HAP-1 (cell line): Measurements from ENCODE around the gene M1AP.
"Not testable (repeated sequence)": the region's sequence is repeated elsewhere in the genome, so short reads cannot be mapped to it uniquely, and the experiment has no call there.

Experiments used
- DNase-seq, 2 experiments: peaks; one replicate each; pipeline ENCODE4 v3.0.0-alpha.2; 2016 to 2020; ENCODE audit warnings: low spot score in 2 of 2
- H3K27me3 ChIP-seq: fragments of 250-450 bp; sonication (Bioruptor Pico); 2 replicates; pipeline ENCODE4 v1.5.1; 2020; ENCODE audit warnings: low read depth, mild to moderate bottlenecking, moderate library complexity
- H3K36me3 ChIP-seq: fragments of 250-450 bp; sonication (Bioruptor Pico); replicated peaks from 2 replicates; pipeline ENCODE4 v1.5.1; 2020; ENCODE audit warnings: mild to moderate bottlenecking
- H3K4me1 ChIP-seq: fragments of 250-450 bp; sonication (Bioruptor Pico); 2 replicates; pipeline ENCODE4 v1.5.1; 2020; ENCODE audit warnings: mild to moderate bottlenecking
- H3K4me3 ChIP-seq: fragments of 250-450 bp; sonication (Bioruptor Pico); 2 replicates; pipeline ENCODE4 v1.5.1; 2020; ENCODE audit warnings: mild to moderate bottlenecking, moderate library complexity
- H3K9me3 ChIP-seq: fragments of 250-450 bp; sonication (Bioruptor Pico); 2 replicates; pipeline ENCODE4 v1.5.1; 2020; ENCODE audit warnings: mild to moderate bottlenecking, moderate library complexity
- in situ Hi-C: fragments of 300-500 bp; cut with MboI; formaldehyde crosslinking; loops from 3 replicates; pipeline ENCODE4 v1.14.3; 2020; ENCODE audit warnings: low sequenced_read_pairs, inconsistent platforms, mixed read lengths

M1AP gene

GRCh38 chr2:74632939-74633312 is 15.2 kb downstream of the M1AP start:
- in situ Hi-C loops = no loop called here
- Histone ChIP-seq H3K9me3 (no peaks in the 10 kb centered on the region), H3K36me3 (no peaks in the 10 kb centered on the region), H3K27me3 (peaks cover 3% of the 10 kb centered on the region), H3K4me3 (no peak overlapping the region), H3K4me1 (no peaks in the 10 kb centered on the region)
- no peak for DNase-seq

GRCh38 chr2:74632209-74632938 is 15.8 kb downstream of the M1AP start:
- in situ Hi-C loops = no loop called here
- DNase-seq = no peak

GRCh38 chr2:74630454-74630853 is 17.7 kb downstream of the M1AP start:
- H3K9me3 ChIP-seq, DNase-seq, H3K27me3 ChIP-seq, H3K36me3 ChIP-seq, H3K4me3 ChIP-seq, H3K4me1 ChIP-seq, in situ Hi-C loops: not testable (repeated sequence)

More at GRCh38 chr2:74632209-74632938, 15.8 kb downstream of the M1AP start:
- Histone ChIP-seq H3K36me3 (no peaks in the 10 kb centered on the region), H3K4me3 (no peak overlapping the region), H3K4me1 (no peaks in the 10 kb centered on the region), H3K27me3 (peaks cover 3% of the 10 kb centered on the region), H3K9me3 (no peaks in the 10 kb centered on the region)

GRCh38 chr2:74628538-74629105 is 19.5 kb downstream of the M1AP start:
- in situ Hi-C loops = no loop called here
- Histone ChIP-seq H3K4me1 (no peaks in the 10 kb centered on the region), H3K9me3 (no peaks in the 10 kb centered on the region), H3K27me3 (no peaks in the 10 kb centered on the region), H3K36me3 (no peaks in the 10 kb centered on the region), H3K4me3 (no peak overlapping the region)
- no peak for DNase-seq

GRCh38 chr2:74625658-74626425 is 22.3 kb downstream of the M1AP start:
- Histone ChIP-seq H3K4me3 (no peak overlapping the region), H3K27me3 (no peaks in the 10 kb centered on the region), H3K4me1 (no peaks in the 10 kb centered on the region), H3K9me3 (no peaks in the 10 kb centered on the region), H3K36me3 (no peaks in the 10 kb centered on the region)
- in situ Hi-C loops = no loop called here
- DNase-seq = no peak

GRCh38 chr2:74620671-74621070 is 27.5 kb downstream of the M1AP start:
- in situ Hi-C loops = no loop called here
- Histone ChIP-seq H3K4me3 (no peak overlapping the region), H3K4me1 (peaks cover 9% of the 10 kb centered on the region), H3K36me3 (no peaks in the 10 kb centered on the region), H3K27me3 (no peaks in the 10 kb centered on the region), H3K9me3 (no peaks in the 10 kb centered on the region)
- no peak for DNase-seq

- Histone ChIP-seq H3K36me3 (no peaks in the 10 kb centered on the region), H3K9me3 (no peaks in the 10 kb centered on the region), H3K27me3 (no peaks in the 10 kb centered on the region), H3K4me1 (peaks cover 9% of the 10 kb centered on the region), H3K4me3 (no peak overlapping the region)
- in situ Hi-C loops = no loop called here
- DNase-seq = peak in 1 of 2 experiments; percentile 37
These were observed 28.4 kb downstream of the M1AP start for GRCh38 chr2:74619651-74620297.

- in situ Hi-C loops = no loop called here
- Histone ChIP-seq H3K4me3 (no peak overlapping the region), H3K4me1 (peaks cover 9% of the 10 kb centered on the region), H3K9me3 (no peaks in the 10 kb centered on the region), H3K36me3 (no peaks in the 10 kb centered on the region), H3K27me3 (no peaks in the 10 kb centered on the region)
- no peak for DNase-seq
These were observed 29.6 kb downstream of the M1AP start for GRCh38 chr2:74618410-74619083.

GRCh38 chr2:74617122-74617521 is 31.0 kb downstream of the M1AP start:
- H3K4me3 ChIP-seq = no peak overlapping the region
- in situ Hi-C loops = no loop called here
- no peaks in the 10 kb centered on the region for H3K9me3 ChIP-seq
- H3K4me1 ChIP-seq = peaks cover 17% of the 10 kb centered on the region
- H3K27me3 ChIP-seq = no peaks in the 10 kb centered on the region
- DNase-seq = no peak
- no peaks in the 10 kb centered on the region for H3K36me3 ChIP-seq

- H3K4me1 ChIP-seq = no peaks in the 10 kb centered on the region
- in situ Hi-C loops = no loop called here
- DNase-seq = no peak
- no peaks in the 10 kb centered on the region for H3K36me3 ChIP-seq
- H3K9me3 ChIP-seq = no peaks in the 10 kb centered on the region; the same call in none of the 2 replicates
- peaks cover 16% of the 10 kb centered on the region; the same call in 1 of the 2 replicates for H3K27me3 ChIP-seq
- H3K4me3 ChIP-seq = no peak overlapping the region
These were observed 41.2 kb downstream of the M1AP start for GRCh38 chr2:74606927-74607326.

GRCh38 chr2:74603282-74604000 is 44.7 kb downstream of the M1AP start:
- H3K27me3 ChIP-seq = peaks cover 18% of the 10 kb centered on the region
- DNase-seq = no peak
- H3K4me1 ChIP-seq = no peaks in the 10 kb centered on the region
- in situ Hi-C loops = no loop called here
- no peak overlapping the region for H3K4me3 ChIP-seq
- H3K36me3 ChIP-seq = no peaks in the 10 kb centered on the region
- H3K9me3 ChIP-seq = no peaks in the 10 kb centered on the region; the same call in 1 of the 2 replicates

GRCh38 chr2:74602586-74603281 is 45.4 kb downstream of the M1AP start:
- in situ Hi-C loops = no loop called here
- DNase-seq = no peak
- no peak overlapping the region for H3K4me3 ChIP-seq
- peaks cover 15% of the 10 kb centered on the region for H3K27me3 ChIP-seq
- H3K9me3 ChIP-seq = no peaks in the 10 kb centered on the region
- H3K4me1 ChIP-seq = no peaks in the 10 kb centered on the region
- no peaks in the 10 kb centered on the region for H3K36me3 ChIP-seq
